Gastroesophageal sphincter (tissue), 4 donors: ENCODE data around the gene WDR73. TPM values are rescaled to one million over a fixed set of nuclear protein-coding genes. Genes with fewer than 3 reads are reported as not detected.
A peak's percentile ranks its signal among the peaks of the same experiment; 100 is the strongest.

Experiments used
- ATAC-seq: fragments of 150-250 bp; one replicate; pipeline ENCODE4 v1.9.1; 2016; ENCODE audit warnings: mild to moderate bottlenecking, moderate library complexity
- H3K27ac ChIP-seq, 4 donors: fragments of 200-600 bp; sonication (generic) in 3 of 4; 1 replicate in 3 of 4; 2 replicates in 1 of 4; pipeline ENCODE4 v1.5.1; 2016 to 2019
- H3K27me3 ChIP-seq: fragments of 200-600 bp; sonication (generic); one replicate; pipeline ENCODE4 v1.5.1; 2019
- H3K36me3 ChIP-seq, 2 donors: fragments of 200-600 bp; sonication (generic); one replicate each; pipeline ENCODE4 v1.5.1; 2019; ENCODE audit warnings: control low read depth in 1 of 2
- H3K4me1 ChIP-seq, 3 donors: fragments of 200-600 bp; sonication (generic); 1 replicate in 2 of 3; 2 replicates in 1 of 3; pipeline ENCODE4 v1.5.1; 2016 to 2019; ENCODE audit warnings: control low read depth in 2 of 3
- H3K4me3 ChIP-seq, 2 donors: fragments of 200-600 bp; sonication (generic); one replicate each; pipeline ENCODE4 v1.5.1; 2019; ENCODE audit warnings: mild to moderate bottlenecking in 1 of 2, moderate library complexity in 1 of 2
- H3K9me3 ChIP-seq, 3 donors: fragments of 200-600 bp; sonication (generic); one replicate each; pipeline ENCODE4 v1.5.1; 2017 to 2019; ENCODE audit warnings: control low read depth in 2 of 3
- CTCF ChIP-seq, 4 experiments: fragments of 200-600 bp in 2 of 4; fragments of 450-650 bp in 2 of 4; sonication (generic) in 1 of 4; IDR thresholded peaks; one replicate each; pipeline ENCODE4 v1.5.1; 2017 to 2019; ENCODE audit warnings: antibody characterized with exemption in 4 of 4, mild to moderate bottlenecking in 2 of 4, moderate library complexity in 2 of 4
- EP300 ChIP-seq: sonication (generic); formaldehyde crosslinking; IDR thresholded peaks from one replicate; pipeline ENCODE4 v1.6.1; 2017; ENCODE audit warnings: antibody characterized with exemption, mild to moderate bottlenecking
- POLR2A ChIP-seq, 2 donors: fragments of 450-650 bp; IDR thresholded peaks; one replicate each; pipeline ENCODE4 v1.6.1; 2017; ENCODE audit warnings: antibody characterized with exemption in 2 of 2, mild to moderate bottlenecking in 2 of 2, moderate library complexity in 1 of 2
- POLR2AphosphoS5 ChIP-seq: sonication (generic); formaldehyde crosslinking; IDR thresholded peaks from one replicate; pipeline ENCODE4 v1.6.1; 2017; ENCODE audit warnings: antibody characterized with exemption
- WGBS, 2 donors: methylation state at CpG; one replicate each; pipeline ENCODE4 v1.1.5; 2018; ENCODE audit warnings: low coverage in 1 of 2; 5-methylcytosine and 5-hydroxymethylcytosine counted together
- total RNA-seq, 4 donors: library from RNA; depleted of rRNA; stranded (reverse); fragments of >200 nt; gene quantifications; one replicate each; pipeline ENCODE4 v1.1.0, GENCODE V29; 2016

The WDR73 gene
- total RNA-seq, 4 donors from 2014 or later, result 12.6 to 43.3 (median 20.2) TPM

GRCh38 chr15:84598250-84598649, 55.8 kb downstream of the WDR73 start:
- WGBS, 2 donors, result 79 to 83% methylated on average over 2 of the region's 2 CpGs
- no peaks in the 10 kb centered on the region for H3K27me3 ChIP-seq
- no peak for TF ChIP-seq POLR2A (IDR thresholded peaks at IDR 0.05)
- TF ChIP-seq EP300, result no peak
- TF ChIP-seq CTCF (IDR thresholded peaks at IDR 0.05), result no peak
- H3K36me3 ChIP-seq, result no peaks in the 10 kb centered on the region
- no peaks in the 10 kb centered on the region for H3K9me3 ChIP-seq
- peaks cover 0 to 25% (median 2%) of the 10 kb centered on the region in 3 donors for H3K4me1 ChIP-seq
- H3K27ac ChIP-seq, result peak overlapping the region in 1 of 4 donors; percentile 26
- no peak for ATAC-seq
- H3K4me3 ChIP-seq, result no peak overlapping the region

DNA sequence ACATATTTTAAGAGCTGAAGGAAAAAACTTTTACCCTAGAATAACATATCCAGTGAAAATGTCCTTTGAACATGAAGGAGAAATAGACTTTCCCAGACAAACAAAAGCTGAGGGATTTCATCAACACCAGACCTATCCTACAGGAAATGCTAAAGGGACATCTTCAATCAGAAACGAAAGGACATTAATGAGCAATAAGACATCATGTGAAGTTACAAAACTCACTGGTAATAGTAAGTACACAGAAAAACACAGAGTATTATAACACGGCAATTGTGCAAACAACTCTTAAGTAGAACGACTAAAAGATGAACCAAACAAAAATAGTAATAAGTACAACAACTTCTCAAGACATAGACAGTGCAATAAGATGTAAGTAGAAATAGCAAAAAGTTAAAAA, 56.8 kb downstream of the WDR73 start:
- WGBS, 2 donors, result 58 to 77% methylated on average over 3 of the region's 3 CpGs
- Histone ChIP-seq H3K27ac (no peak overlapping the region), H3K4me1 (peaks cover 0 to 22% (median 2%) of the 10 kb centered on the region in 3 donors), H3K27me3 (no peaks in the 10 kb centered on the region), H3K4me3 (no peak overlapping the region), H3K36me3 (no peaks in the 10 kb centered on the region), H3K9me3 (no peaks in the 10 kb centered on the region)
- no peak for TF ChIP-seq EP300
- TF ChIP-seq CTCF (IDR thresholded peaks at IDR 0.05), result no peak
- TF ChIP-seq POLR2A (IDR thresholded peaks at IDR 0.05), result no peak
- no peak for TF ChIP-seq POLR2AphosphoS5
- ATAC-seq, result no peak

GRCh38 chr15:84595660-84596059, 58.4 kb downstream of the WDR73 start:
- TF ChIP-seq POLR2A (IDR thresholded peaks at IDR 0.05), result no peak
- TF ChIP-seq EP300, result no peak
- TF ChIP-seq CTCF (IDR thresholded peaks at IDR 0.05), result no peak
- no peak for TF ChIP-seq POLR2AphosphoS5

GRCh38 chr15:84594617-84595290, 59.3 kb downstream of the WDR73 start:
- Histone ChIP-seq H3K27ac (no peak overlapping the region), H3K4me1 (peaks cover 0 to 3% (median under 1%) of the 10 kb centered on the region in 3 donors), H3K27me3 (no peaks in the 10 kb centered on the region), H3K36me3 (no peaks in the 10 kb centered on the region), H3K4me3 (no peak overlapping the region), H3K9me3 (no peaks in the 10 kb centered on the region)
- ATAC-seq, result no peak
- no peak for TF ChIP-seq EP300
- no peak for TF ChIP-seq POLR2A (IDR thresholded peaks at IDR 0.05)
- no peak for TF ChIP-seq POLR2AphosphoS5
- no peak for TF ChIP-seq CTCF (IDR thresholded peaks at IDR 0.05)
- 83 to 100% methylated on average over 1 to 2 of the region's 3 CpGs for WGBS, 2 donors

More at GRCh38 chr15:84595660-84596059, 58.4 kb downstream of the WDR73 start:
- WGBS, 2 donors, result no CpG with 5 or more reads among the region's 2 CpGs
- Histone ChIP-seq H3K27ac (no peak overlapping the region), H3K4me3 (no peak overlapping the region), H3K36me3 (no peaks in the 10 kb centered on the region), H3K9me3 (no peaks in the 10 kb centered on the region), H3K4me1 (peaks cover 0 to 9% (median 2%) of the 10 kb centered on the region in 3 donors), H3K27me3 (no peaks in the 10 kb centered on the region)
- ATAC-seq, result no peak

DNA sequence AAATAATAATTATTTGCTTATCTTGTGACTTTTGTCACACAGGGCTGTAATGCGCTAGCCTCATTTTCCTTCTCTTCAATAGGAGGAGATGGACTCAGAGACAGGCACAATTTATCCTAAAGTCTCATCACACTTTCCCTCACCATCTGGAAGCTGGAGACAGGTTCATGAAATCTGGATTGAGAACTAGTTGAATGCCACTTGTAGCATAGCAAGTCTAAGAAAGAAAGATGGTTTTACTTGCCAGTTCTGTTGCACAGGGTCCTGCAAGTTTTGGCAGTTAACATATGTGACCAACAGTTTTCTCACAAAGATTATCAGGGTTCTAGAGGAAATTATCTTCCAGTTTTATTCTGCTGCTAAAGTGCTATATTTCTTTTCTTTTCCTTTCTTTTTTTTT, 62.3 kb downstream of the WDR73 start:
- TF ChIP-seq POLR2A (IDR thresholded peaks at IDR 0.05) (no peak), CTCF (IDR thresholded peaks at IDR 0.05) (no peak), EP300 (no peak), POLR2AphosphoS5 (no peak)
- H3K27me3 ChIP-seq, result no peaks in the 10 kb centered on the region
- H3K27ac ChIP-seq, result no peak overlapping the region
- 100% methylated on average over 1 of the region's 1 CpG for WGBS, 2 donors
- no peaks in the 10 kb centered on the region for H3K9me3 ChIP-seq
- H3K4me3 ChIP-seq, result no peak overlapping the region
- no peaks in the 10 kb centered on the region for H3K36me3 ChIP-seq
- ATAC-seq, result no peak
- H3K4me1 ChIP-seq, result peaks cover 0 to 12% (median 3%) of the 10 kb centered on the region in 3 donors
